Measurements from ENCODE around the gene LAYN. TPM values are rescaled to one million over a fixed set of nuclear protein-coding genes. Genes with fewer than 3 reads are reported as not detected.

LAYN gene
- total RNA-seq, 6 experiments from 2014 or later: 0.19 to 2.0 (median 0.59) TPM

- H3K4me1 ChIP-seq: peaks cover 0 to 12% (median 3%) of the 10 kb centered on the region in 4 donors
- H3K27me3 ChIP-seq: peaks cover 0 to 18% of the 10 kb centered on the region in 2 donors
- no peak overlapping the region for H3K27ac ChIP-seq
- H3K36me3 ChIP-seq: no peaks in the 10 kb centered on the region
- no peak for TF ChIP-seq CTCF (IDR thresholded peaks at IDR 0.05)
- TF ChIP-seq POLR2A (IDR thresholded peaks at IDR 0.05): no peak
- ATAC-seq (no peak), DNase-seq (no peak)
- intact Hi-C loops (cut with DNase I): no loop called here
- no peak overlapping the region for H3K4me3 ChIP-seq
- WGBS (ENCODE audit: insufficient coverage, low coverage, low lambda C conversion rate, missing lambda C conversion rate): 62% methylated on average over 6 of the region's 10 CpGs
- no peaks in the 10 kb centered on the region for H3K9me3 ChIP-seq
These were observed 2.2 kb downstream of the LAYN start for GRCh38 chr11:111542606-111543275.

DNA sequence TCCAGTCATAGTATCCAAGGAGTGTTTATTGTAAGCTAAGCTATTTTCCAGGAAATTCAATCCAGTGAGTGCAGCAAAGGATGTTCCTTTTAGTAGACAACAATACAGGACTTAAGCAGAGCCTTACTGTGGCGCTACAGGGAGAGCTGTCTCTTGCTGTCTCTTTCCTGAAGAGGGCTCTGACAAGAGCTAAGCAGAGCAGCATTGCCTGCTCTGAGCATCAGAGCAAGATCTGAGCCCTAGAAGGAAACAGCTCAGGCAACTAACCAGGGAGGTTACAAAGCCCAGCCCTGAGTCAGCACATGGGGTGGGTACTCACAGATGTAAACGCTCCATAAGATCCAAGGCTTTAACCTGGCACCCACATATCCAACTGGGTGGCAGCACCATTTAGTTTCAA is 8.0 kb downstream of the LAYN start:
- H3K9me3 ChIP-seq: no peaks in the 10 kb centered on the region
- H3K27me3 ChIP-seq: no peaks in the 10 kb centered on the region
- DNase-seq: no peak
- intact Hi-C loops (cut with DNase I): no loop called here
- H3K4me3 ChIP-seq: no peak overlapping the region
- TF ChIP-seq POLR2A (IDR thresholded peaks at IDR 0.05) (no peak), CTCF (IDR thresholded peaks at IDR 0.05) (no peak)
- H3K27ac ChIP-seq: no peak overlapping the region
- ATAC-seq: no peak
- no peaks in the 10 kb centered on the region for H3K4me1 ChIP-seq
- 80% methylated on average over 2 of the region's 2 CpGs for WGBS (ENCODE audit: insufficient coverage, low coverage, low lambda C conversion rate, missing lambda C conversion rate)
- no peaks in the 10 kb centered on the region for H3K36me3 ChIP-seq

- no peaks in the 10 kb centered on the region for H3K36me3 ChIP-seq
- no peak overlapping the region for H3K4me3 ChIP-seq
- no peaks in the 10 kb centered on the region for H3K4me1 ChIP-seq
- intact Hi-C loops (cut with DNase I): no loop called here
- no peak overlapping the region for H3K27ac ChIP-seq
- WGBS (ENCODE audit: insufficient coverage, low coverage, low lambda C conversion rate, missing lambda C conversion rate): 52% methylated on average over 5 of the region's 11 CpGs
- ATAC-seq (no peak), DNase-seq (no peak)
- H3K27me3 ChIP-seq: no peaks in the 10 kb centered on the region
- no peak for TF ChIP-seq CTCF (IDR thresholded peaks at IDR 0.05)
- no peak for TF ChIP-seq POLR2A (IDR thresholded peaks at IDR 0.05)
- H3K9me3 ChIP-seq: no peaks in the 10 kb centered on the region
These were observed 8.8 kb downstream of the LAYN start for GRCh38 chr11:111549196-111549868.

- ATAC-seq: no peak
- Histone ChIP-seq H3K4me3 (no peak overlapping the region), H3K9me3 (no peaks in the 10 kb centered on the region), H3K36me3 (no peaks in the 10 kb centered on the region), H3K27ac (no peak overlapping the region), H3K27me3 (no peaks in the 10 kb centered on the region), H3K4me1 (no peaks in the 10 kb centered on the region)
- no peak for DNase-seq
- TF ChIP-seq POLR2A (IDR thresholded peaks at IDR 0.05) (no peak), CTCF (IDR thresholded peaks at IDR 0.05) (no peak)
- intact Hi-C loops (cut with DNase I): no loop called here
- 52% methylated on average over 3 of the region's 3 CpGs for WGBS (ENCODE audit: insufficient coverage, low coverage, low lambda C conversion rate, missing lambda C conversion rate)
These were observed 9.3 kb downstream of the LAYN start for GRCh38 chr11:111549869-111550203.
